Endothelial cell of umbilical vein (primary cell): ENCODE data around the gene PRSS3. TPM values are rescaled to one million over a fixed set of nuclear protein-coding genes. Genes with fewer than 3 reads are reported as not detected.
"Not testable (repeated sequence)": the region's sequence is repeated elsewhere in the genome, so short reads cannot be mapped to it uniquely, and the experiment has no call there.

Experiments
- BruUV-seq: library from RNA; stranded (reverse); fragments of 400-500 nt; replicated peaks from 2 replicates; lab custom pipeline; 2021; lab: Mats Ljungman, UMichigan
- CTCF ChIA-PET: fragments of 300-600, 350-600 bp; sonication (Branson Sonifier 250); formaldehyde crosslinking; loops from one replicate; lab custom pipeline; 2021; ENCODE audit warnings: antibody characterized with exemption, inconsistent platforms; lab: Charles Lee
- POLR2A ChIA-PET: fragments of 300-600, 350-600 bp; sonication (Branson Sonifier 250); formaldehyde crosslinking; loops from one replicate; lab custom pipeline; 2021; ENCODE audit warnings: antibody characterized with exemption, inconsistent platforms; lab: Charles Lee
- DNase-seq: peaks from one replicate; pipeline ENCODE4 v3.0.0-alpha.2; 2011; ENCODE audit warnings: low read depth, low spot score
- FAIRE-seq: peaks from 2 replicates; lab custom pipeline; 2011; peaks lifted over from hg19 to GRCh38; lab: Jason Lieb, UNC
- H2AFZ ChIP-seq: 2 replicates; pipeline ENCODE4 v1.6.0; 2012; ENCODE audit warnings: low read depth, low read length, control low read depth, inconsistent platforms
- H3K27ac ChIP-seq: 2 replicates; pipeline ENCODE4 v1.5.1; 2011; ENCODE audit warnings: low read depth, mild to moderate bottlenecking, control low read depth, low read length, moderate library complexity; ENCODE audit not compliant: insufficient read depth
- H3K27me3 ChIP-seq, 2 experiments: 2 replicates each; pipeline versions ENCODE4 v1.6.0 to v1.6.1; 2011; ENCODE audit warnings: low read length in 2 of 2, mixed read lengths in 1 of 2; ENCODE audit not compliant: control insufficient read depth in 2 of 2, insufficient read depth in 2 of 2
- H3K36me3 ChIP-seq, 2 experiments: 2 replicates in 1 of 2; 3 replicates in 1 of 2; pipeline ENCODE4 v1.5.1; 2011; ENCODE audit warnings: low read length in 2 of 2, mild to moderate bottlenecking in 1 of 2, moderate library complexity in 1 of 2; ENCODE audit not compliant: control insufficient read depth in 2 of 2, insufficient read depth in 2 of 2; ENCODE audit errors: extremely low read depth in 1 of 2
- H3K4me1 ChIP-seq: 3 replicates; pipeline ENCODE4 v1.5.1; 2011; ENCODE audit warnings: mild to moderate bottlenecking, low read length; ENCODE audit not compliant: control insufficient read depth, insufficient read depth; ENCODE audit errors: extremely low read depth
- H3K4me2 ChIP-seq: 2 replicates; pipeline ENCODE4 v1.6.1; 2011; ENCODE audit warnings: low read length, control low read depth, mixed read lengths; ENCODE audit not compliant: insufficient read depth
- H3K4me3 ChIP-seq, 3 experiments: fragments of 200-600 bp in 1 of 3; sonication (generic), shearing (Covaris generic) in 1 of 3; replicated peaks in 1 of 3; 2 replicates each; pipeline ENCODE4 v1.5.1; 2011 to 2016; ENCODE audit warnings: control low read depth in 3 of 3, low read length in 3 of 3, mild to moderate bottlenecking in 2 of 3, inconsistent platforms in 1 of 3, low read depth in 1 of 3, moderate library complexity in 1 of 3; ENCODE audit not compliant: insufficient read depth in 1 of 3
- H3K79me2 ChIP-seq: 2 replicates; pipeline ENCODE4 v1.6.0; 2012; ENCODE audit warnings: low read length, inconsistent platforms; ENCODE audit not compliant: control insufficient read depth, insufficient read depth
- H3K9ac ChIP-seq: replicated peaks from 2 replicates; pipeline ENCODE3; 2011; ENCODE audit warnings: low read length, control low read depth; ENCODE audit not compliant: insufficient read depth; ENCODE audit errors: extremely low read depth
- H3K9me1 ChIP-seq: replicated peaks from 3 replicates; pipeline ENCODE4 v1.6.0; 2011; ENCODE audit warnings: mild to moderate bottlenecking, low read length; ENCODE audit not compliant: control insufficient read depth, insufficient read depth; ENCODE audit errors: extremely low read depth
- H3K9me3 ChIP-seq: replicated peaks from 2 replicates; pipeline ENCODE4 v1.5.1; 2012; ENCODE audit warnings: low read length, inconsistent platforms; ENCODE audit not compliant: control insufficient read depth, insufficient read depth
- H4K20me1 ChIP-seq: replicated peaks from 2 replicates; pipeline ENCODE3; 2011; ENCODE audit warnings: mild to moderate bottlenecking, low read length; ENCODE audit not compliant: control insufficient read depth, insufficient read depth; ENCODE audit errors: extremely low read depth
- FOS ChIP-seq: IDR thresholded peaks from 2 replicates; pipeline ENCODE4 v1.6.1; 2011; ENCODE audit warnings: mild to moderate bottlenecking, low read length, moderate library complexity, borderline replicate concordance; ENCODE audit not compliant: insufficient read depth
- GATA2 ChIP-seq: IDR thresholded peaks from 2 replicates; pipeline ENCODE4 v1.7.0; 2011; ENCODE audit warnings: low read depth, mild to moderate bottlenecking, moderate library complexity, mixed read lengths, low read length; ENCODE audit not compliant: insufficient read length, insufficient read depth
- JUN ChIP-seq: IDR thresholded peaks from 2 replicates; pipeline ENCODE4 v1.6.1; 2011; ENCODE audit warnings: borderline replicate concordance, low read depth; ENCODE audit not compliant: insufficient read length, insufficient read depth
- MAX ChIP-seq: IDR thresholded peaks from 2 replicates; pipeline ENCODE4 v1.6.1; 2011; ENCODE audit not compliant: insufficient read depth, insufficient read length
- MYC ChIP-seq: IDR thresholded peaks from one replicate; pipeline ENCODE4 v1.6.1; 2011; ENCODE audit warnings: mild to moderate bottlenecking, low read depth, low read length
- POLR2A ChIP-seq: IDR thresholded peaks from 2 replicates; pipeline ENCODE4 v1.6.1; 2012; ENCODE audit warnings: low read depth, mild to moderate bottlenecking, control low read depth, low read length
- POLR2AphosphoS5 ChIP-seq: IDR thresholded peaks from 2 replicates; pipeline ENCODE4 v1.6.1; 2012; ENCODE audit warnings: low read depth, mild to moderate bottlenecking, control low read depth, low read length, moderate library complexity; ENCODE audit not compliant: insufficient read depth
- dilution Hi-C: fragments of 300-500 bp; cut with MboI; formaldehyde crosslinking; loops from one replicate; pipeline ENCODE4 v1.15.0; 2019; ENCODE audit warnings: low sequenced_read_pairs; ENCODE audit not compliant: extremely low pct_ligation_motif_present
- intact Hi-C: fragments of 100-400 bp; cut with micrococcal nuclease; formaldehyde crosslinking; loops from one replicate; pipeline ENCODE4 v1.10.0; 2022
- polyA plus RNA-seq, 4 experiments: library from polyadenylated mRNA; depleted of rRNA in 3 of 4; stranded (reverse) in 3 of 4; unstranded in 1 of 4; fragments of >200 nt; gene quantifications; 2 replicates each; pipeline versions ENCODE4 v1.2.1 to v1.2.3, GENCODE V29; 2011 to 2012; ENCODE audit warnings: missing spikeins in 1 of 4
- total RNA-seq: library from RNA; stranded (reverse); gene quantifications from 2 replicates; pipeline ENCODE4 v1.2.3, GENCODE V29; 2021

The PRSS3 gene
- total and polyA plus RNA-seq, 2 donors (not counting 3 experiments of a cell fraction or from before 2014, with no cell fraction given), result 3.7 to 4.4 TPM

GRCh38 chr9:33748633-33749304, 46.6 kb upstream of the PRSS3 start:
- Histone ChIP-seq H3K9me3 (no peaks in the 10 kb centered on the region), H3K79me2 (peaks cover 25% of the 10 kb centered on the region), H2AFZ (no peak overlapping the region), H3K4me1 (peaks cover 8% of the 10 kb centered on the region), H3K27me3 (peaks cover 0 to 5% of the 10 kb centered on the region in 2 experiments), H4K20me1 (no peaks in the 10 kb centered on the region), H3K4me3 (no peak overlapping the region), H3K36me3 (no peaks in the 10 kb centered on the region), H3K4me2 (no peak overlapping the region), H3K9me1 (no peaks in the 10 kb centered on the region), H3K27ac (no peak overlapping the region), H3K9ac (no peak overlapping the region)
- CTCF ChIA-PET, result interaction anchor here (0.5 to 3.0 kb wide), 5 partner anchors 11 to 325 kb away, joined by 3 to 21 read pairs (median 4); no protein-coding TSS in a partner anchor
- no peak for TF ChIP-seq POLR2AphosphoS5
- no peak for TF ChIP-seq MYC
- no peak for TF ChIP-seq GATA2
- no peak for TF ChIP-seq POLR2A
- no peak for TF ChIP-seq MAX
- TF ChIP-seq JUN, result no peak
- no peak for TF ChIP-seq FOS
- DNase-seq, result no peak
- FAIRE-seq, result no peak
- dilution Hi-C loops (no loop called here), intact Hi-C loops (no loop called here)
- POLR2A ChIA-PET, result no interaction called here
- no TSS peak for BruUV-seq

GRCh38 chr9:33749305-33749654, 46.1 kb upstream of the PRSS3 start:
- H3K4me2 ChIP-seq, H3K4me1 ChIP-seq, H3K36me3 ChIP-seq, H3K9me1 ChIP-seq, H3K4me3 ChIP-seq, H3K9me3 ChIP-seq, dilution Hi-C loops, intact Hi-C loops, BruUV-seq, DNase-seq, FAIRE-seq, POLR2A ChIA-PET, H4K20me1 ChIP-seq, H3K9ac ChIP-seq, H2AFZ ChIP-seq, H3K27ac ChIP-seq, H3K27me3 ChIP-seq: not testable (repeated sequence)
- CTCF ChIA-PET, result interaction anchor here (1.6 to 3.0 kb wide), 3 partner anchors 11 to 65 kb away, joined by 3 to 21 read pairs (median 17); no protein-coding TSS in a partner anchor
- H3K79me2 ChIP-seq, result peaks cover 27% of the 10 kb centered on the region
